Osteoblast (primary cell): ENCODE data around the gene VILL. TPM values are rescaled to one million over a fixed set of nuclear protein-coding genes. Genes with fewer than 3 reads are reported as not detected.

Experiments
- DNase-seq: peaks from one replicate; pipeline ENCODE4 v3.0.0; 2011; ENCODE audit warnings: low spot score, mixed read lengths; ENCODE audit not compliant: insufficient read length; ENCODE audit errors: missing footprints
- H2AFZ ChIP-seq: 2 replicates; pipeline ENCODE4 v1.6.0; 2011; ENCODE audit warnings: mild to moderate bottlenecking, low read length
- H3K27ac ChIP-seq: 2 replicates; pipeline ENCODE4 v1.5.1; 2011; ENCODE audit warnings: mild to moderate bottlenecking, low read depth, low read length, moderate library complexity
- H3K27me3 ChIP-seq: 2 replicates; pipeline ENCODE4 v1.6.0; 2012; ENCODE audit warnings: mild to moderate bottlenecking, control low read depth, inconsistent platforms, low read length, moderate library complexity; ENCODE audit not compliant: insufficient read depth
- H3K36me3 ChIP-seq: 2 replicates; pipeline ENCODE4 v1.5.1; 2011; ENCODE audit warnings: mild to moderate bottlenecking, low read length, control low read depth, moderate library complexity; ENCODE audit not compliant: insufficient read depth
- H3K4me1 ChIP-seq: 2 replicates; pipeline ENCODE4 v1.5.1; 2011; ENCODE audit warnings: mild to moderate bottlenecking, low read length, control low read depth, moderate library complexity; ENCODE audit not compliant: insufficient read depth
- H3K4me2 ChIP-seq: 2 replicates; pipeline ENCODE4 v1.6.0; 2011; ENCODE audit warnings: mild to moderate bottlenecking, low read length; ENCODE audit not compliant: insufficient read depth
- H3K4me3 ChIP-seq: fragments of 200-600 bp; sonication (generic); 3 replicates; pipeline ENCODE4 v1.5.1; 2012; ENCODE audit warnings: mild to moderate bottlenecking, low read length, inconsistent platforms; ENCODE audit not compliant: insufficient read depth
- H3K79me2 ChIP-seq: 2 replicates; pipeline ENCODE4 v1.6.0; 2012; ENCODE audit warnings: mild to moderate bottlenecking, low read length, control low read depth, inconsistent platforms; ENCODE audit not compliant: insufficient read depth
- H3K9me3 ChIP-seq: 2 replicates; pipeline ENCODE4 v1.5.1; 2011; ENCODE audit warnings: low read depth, low read length, control low read depth
- H4K20me1 ChIP-seq: 2 replicates; pipeline ENCODE4 v1.6.0; 2012; ENCODE audit warnings: mild to moderate bottlenecking, low read length, control low read depth; ENCODE audit not compliant: insufficient read depth
- total RNA-seq: library from RNA; depleted of rRNA; stranded (reverse); fragments of >200 nt; gene quantifications from 2 replicates; pipeline ENCODE4 v1.2.3, GENCODE V29; 2012
- TF ChIP-seq, protein P1 (sequence below): IDR thresholded peaks from 2 replicates; pipeline ENCODE4 v1.5.1; 2011; ENCODE audit warnings: mild to moderate bottlenecking, low read depth, low read length, moderate library complexity; ENCODE audit errors: extremely low read depth

The VILL gene
- total RNA-seq, 1 donor: 7.6 TPM

GRCh38 chr3:37992271-37993066 is 1.9 kb downstream of the VILL start:
- H2AFZ ChIP-seq: no peak overlapping the region
- H3K4me3 ChIP-seq: no peak overlapping the region
- peaks cover 13% of the 10 kb centered on the region for H3K4me1 ChIP-seq
- TF ChIP-seq, protein P1, sequence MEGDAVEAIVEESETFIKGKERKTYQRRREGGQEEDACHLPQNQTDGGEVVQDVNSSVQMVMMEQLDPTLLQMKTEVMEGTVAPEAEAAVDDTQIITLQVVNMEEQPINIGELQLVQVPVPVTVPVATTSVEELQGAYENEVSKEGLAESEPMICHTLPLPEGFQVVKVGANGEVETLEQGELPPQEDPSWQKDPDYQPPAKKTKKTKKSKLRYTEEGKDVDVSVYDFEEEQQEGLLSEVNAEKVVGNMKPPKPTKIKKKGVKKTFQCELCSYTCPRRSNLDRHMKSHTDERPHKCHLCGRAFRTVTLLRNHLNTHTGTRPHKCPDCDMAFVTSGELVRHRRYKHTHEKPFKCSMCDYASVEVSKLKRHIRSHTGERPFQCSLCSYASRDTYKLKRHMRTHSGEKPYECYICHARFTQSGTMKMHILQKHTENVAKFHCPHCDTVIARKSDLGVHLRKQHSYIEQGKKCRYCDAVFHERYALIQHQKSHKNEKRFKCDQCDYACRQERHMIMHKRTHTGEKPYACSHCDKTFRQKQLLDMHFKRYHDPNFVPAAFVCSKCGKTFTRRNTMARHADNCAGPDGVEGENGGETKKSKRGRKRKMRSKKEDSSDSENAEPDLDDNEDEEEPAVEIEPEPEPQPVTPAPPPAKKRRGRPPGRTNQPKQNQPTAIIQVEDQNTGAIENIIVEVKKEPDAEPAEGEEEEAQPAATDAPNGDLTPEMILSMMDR: no peak
- H3K9me3 ChIP-seq: no peaks in the 10 kb centered on the region
- H3K79me2 ChIP-seq: no peaks in the 10 kb centered on the region
- DNase-seq: peak; percentile 32
- H4K20me1 ChIP-seq: no peaks in the 10 kb centered on the region
- H3K4me2 ChIP-seq: no peak overlapping the region
- no peaks in the 10 kb centered on the region for H3K27me3 ChIP-seq
- no peak overlapping the region for H3K27ac ChIP-seq
- H3K36me3 ChIP-seq: peaks cover 4% of the 10 kb centered on the region

GRCh38 chr3:37993067-37993455 is 2.5 kb downstream of the VILL start:
- no peak overlapping the region for H3K4me3 ChIP-seq
- peaks cover 13% of the 10 kb centered on the region for H3K4me1 ChIP-seq
- TF ChIP-seq, protein P1: no peak
- no peaks in the 10 kb centered on the region for H3K27me3 ChIP-seq
- peaks cover 4% of the 10 kb centered on the region for H3K36me3 ChIP-seq
- H3K27ac ChIP-seq: no peak overlapping the region
- no peak for DNase-seq
- no peaks in the 10 kb centered on the region for H3K9me3 ChIP-seq
- no peaks in the 10 kb centered on the region for H3K79me2 ChIP-seq
- H3K4me2 ChIP-seq: peak overlapping the region; percentile 93
- H2AFZ ChIP-seq: no peak overlapping the region
- H4K20me1 ChIP-seq: no peaks in the 10 kb centered on the region

- peaks cover 14% of the 10 kb centered on the region for H3K4me1 ChIP-seq
- H3K36me3 ChIP-seq: peaks cover 4% of the 10 kb centered on the region
- peak overlapping the region; percentile 81 for H3K27ac ChIP-seq
- DNase-seq: peak; percentile 13
- no peaks in the 10 kb centered on the region for H3K27me3 ChIP-seq
- TF ChIP-seq, protein P1: no peak
- peak overlapping the region; percentile 99 for H2AFZ ChIP-seq
- H3K4me2 ChIP-seq: peak overlapping the region; percentile 93
- no peaks in the 10 kb centered on the region for H3K9me3 ChIP-seq
- H3K79me2 ChIP-seq: no peaks in the 10 kb centered on the region
- peak overlapping the region; percentile 85 for H3K4me3 ChIP-seq
- no peaks in the 10 kb centered on the region for H4K20me1 ChIP-seq
Measured at GRCh38 chr3:37993460-37993819, 2.9 kb downstream of the VILL start.

DNA sequence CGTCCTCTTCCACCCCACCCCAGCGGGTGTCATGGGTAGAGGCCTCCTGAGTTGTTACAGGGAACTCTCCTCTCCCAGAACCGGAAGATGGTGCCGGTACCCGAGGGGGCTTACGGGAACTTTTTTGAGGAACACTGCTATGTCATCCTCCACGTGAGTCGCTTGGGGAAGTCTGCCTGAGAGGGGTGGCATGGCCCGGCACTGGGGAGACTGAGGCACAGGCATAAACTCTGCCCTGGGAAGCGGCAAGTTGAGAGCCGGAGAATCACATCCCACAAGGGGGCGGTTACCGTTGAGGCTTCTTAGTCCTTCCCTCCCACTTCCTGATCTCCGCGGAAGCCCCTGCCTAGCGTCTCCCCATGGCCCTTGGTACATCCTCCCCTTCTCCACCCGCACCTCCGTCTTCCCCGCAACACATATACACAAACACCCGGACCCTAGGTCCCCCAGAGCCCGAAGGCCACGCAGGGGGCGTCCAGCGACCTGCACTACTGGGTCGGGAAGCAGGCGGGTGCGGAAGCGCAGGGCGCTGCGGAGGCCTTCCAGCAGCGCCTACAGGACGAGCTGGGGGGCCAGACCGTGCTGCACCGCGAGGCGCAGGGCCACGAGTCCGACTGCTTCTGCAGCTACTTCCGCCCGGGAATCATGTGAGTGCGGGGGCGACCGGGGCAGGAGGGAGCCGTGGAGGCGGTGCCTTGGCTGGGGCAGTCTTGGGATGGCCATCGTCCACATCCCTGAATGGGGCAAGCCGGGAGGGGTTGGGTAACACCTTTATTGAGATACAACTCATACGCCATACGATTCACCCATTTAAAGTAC is 3.4 kb downstream of the VILL start:
- H3K4me1 ChIP-seq: peaks cover 18% of the 10 kb centered on the region
- no peaks in the 10 kb centered on the region for H3K79me2 ChIP-seq
- H3K27ac ChIP-seq: peak overlapping the region; percentile 81
- TF ChIP-seq, protein P1: no peak
- H3K27me3 ChIP-seq: no peaks in the 10 kb centered on the region
- no peaks in the 10 kb centered on the region for H3K9me3 ChIP-seq
- H3K36me3 ChIP-seq: peaks cover 4% of the 10 kb centered on the region
- no peaks in the 10 kb centered on the region for H4K20me1 ChIP-seq
- H3K4me2 ChIP-seq: peak overlapping the region; percentile 93
- H2AFZ ChIP-seq: peak overlapping the region; percentile 99
- peak overlapping the region; percentile 85 for H3K4me3 ChIP-seq
- peak; percentile 96 for DNase-seq
